ENCODE results near the gene ABLIM2. TPM values are rescaled to one million over a fixed set of nuclear protein-coding genes. Genes with fewer than 3 reads are reported as not detected.

The ABLIM2 gene
- total and polyA plus RNA-seq, 2 of the 8 experiments (the other 6 are each of a cell fraction or from before 2014, with no cell fraction given) = 2.8 to 3.0 TPM

- Histone ChIP-seq H4K91ac (replicated peaks; ENCODE audit: insufficient read length, low read length) (no peak overlapping the region), H3K4ac (replicated peaks; ENCODE audit: insufficient read length, low read depth, low read length) (no peak overlapping the region), H2BK5ac (ENCODE audit: low read depth, low read length) (no peak overlapping the region), H3K4me1 (replicated peaks in 1 of 4; ENCODE audit: control insufficient read depth in 3 of 4, insufficient read depth in 4 of 4, low read length in 3 of 4) (peaks cover 0 to 4% (median 2%) of the 10 kb centered on the region in 4 experiments; a peak in 3 of 7 replicates), H2BK15ac (ENCODE audit: low read length) (no peak overlapping the region), H2BK12ac (ENCODE audit: low read depth, low read length) (no peak overlapping the region), H2BK20ac (ENCODE audit: low read length) (no peak overlapping the region), H3K79me1 (ENCODE audit: low read depth, low read length) (no peaks in the 10 kb centered on the region), H3K23me2 (ENCODE audit: low read depth, low read length) (no peaks in the 10 kb centered on the region), H3K18ac (ENCODE audit: extremely low read depth, low read length) (no peak overlapping the region), H3K14ac (ENCODE audit: insufficient read length) (no peak overlapping the region), H4K5ac (ENCODE audit: insufficient read length, low read depth, low read length) (no peak overlapping the region), H3K36me3 (ENCODE audit: control insufficient read depth in 2 of 4, insufficient read depth in 4 of 4, low read length in 3 of 4) (no peaks in the 10 kb centered on the region), H3K9me3 (ENCODE audit: insufficient read depth in 2 of 2, low read depth in 1 of 2, low read length in 1 of 2) (no peaks in the 10 kb centered on the region), H2AK5ac (ENCODE audit: low read depth, low read length) (no peak overlapping the region), H3K23ac (ENCODE audit: insufficient read length) (no peak overlapping the region), H2BK120ac (replicated peaks; ENCODE audit: low read depth, low read length) (no peak overlapping the region), H4K20me1 (replicated peaks in 1 of 2; ENCODE audit: control insufficient read depth in 1 of 2, insufficient read depth in 2 of 2, low read length in 2 of 2) (no peaks in the 10 kb centered on the region), H3K56ac (replicated peaks; ENCODE audit: insufficient read length, low read depth, low read length) (no peak overlapping the region), H3K4me2 (ENCODE audit: insufficient read depth in 1 of 2, low read depth in 2 of 2, low read length in 2 of 2) (no peak overlapping the region), H4K8ac (ENCODE audit: extremely low read depth, insufficient read depth, low read length) (no peak overlapping the region; the same call in 1 of the 2 replicates), H3K79me2 (ENCODE audit: control insufficient read depth in 1 of 2, insufficient read depth in 2 of 2, low read length in 2 of 2) (no peaks in the 10 kb centered on the region), H3K27ac (ENCODE audit: low read depth, low read length) (no peak overlapping the region), H2AFZ (ENCODE audit: low read length) (no peak overlapping the region), H3K27me3 (replicated peaks in 1 of 4; ENCODE audit: control insufficient read depth in 3 of 4, extremely low read depth in 1 of 4, insufficient read depth in 3 of 4, low read length in 3 of 4) (no peaks in the 10 kb centered on the region), H3K9ac (replicated peaks in 1 of 4; ENCODE audit: extremely low read depth in 1 of 4, low read depth in 3 of 4, low read length in 3 of 4) (no peak overlapping the region), H3K4me3 (ENCODE audit: extremely low read depth in 1 of 4, insufficient read depth in 2 of 4, low read depth in 3 of 4, low read length in 4 of 4) (no peak overlapping the region)
- FAIRE-seq (no peak), DNase-seq (ENCODE audit: low read depth in 1 of 2, low spot score in 2 of 2) (no peak)
- POLR2A ChIA-PET (ENCODE audit: partially characterized antibody) = no interaction called here
- CTCF ChIA-PET (ENCODE audit: partially characterized antibody) = interaction anchor here (0.9 kb wide), 1 partner anchor 25 kb away, joined by 3 read pairs; no protein-coding TSS in a partner anchor
- 78% methylated on average over 5 of the region's 6 CpGs; no CpG with 5 or more reads in 1 of the 2 experiments for WGBS, 2 experiments (ENCODE audit: extremely low coverage in 1 of 2, insufficient coverage in 1 of 2, insufficient read length in 1 of 2, insufficient replicate concordance in 2 of 2, low coverage in 1 of 2, low lambda C conversion rate in 2 of 2, missing lambda C conversion rate in 1 of 2)
- TF ChIP-seq GABPA (IDR thresholded peaks at IDR 0.05; ENCODE audit: borderline replicate concordance, insufficient read depth, low read length) (no peak), FOSL1 (IDR thresholded peaks at IDR 0.05; ENCODE audit: insufficient read depth, low read depth, low read length) (no peak), CEBPB (IDR thresholded peaks at IDR 0.05; ENCODE audit: low read depth, low read length) (no peak), JUN (IDR thresholded peaks at IDR 0.05; ENCODE audit: low read depth, low read length) (no peak), NRF1 (IDR thresholded peaks at IDR 0.05; ENCODE audit: low read depth, low read length) (no peak), KDM5A (IDR thresholded peaks at IDR 0.05; ENCODE audit: low read length) (no peak), CTCF (IDR thresholded peaks at IDR 0.05; ENCODE audit: control extremely low read depth in 1 of 3, insufficient read depth in 1 of 3, low read depth in 1 of 3, low read length in 3 of 3) (no peak), JUND (IDR thresholded peaks at IDR 0.05; ENCODE audit: low read length) (no peak), HDAC2 (IDR thresholded peaks at IDR 0.05; ENCODE audit: borderline replicate concordance in 1 of 2, low read depth in 2 of 2, low read length in 2 of 2) (no peak), HDAC6 (IDR thresholded peaks at IDR 0.05; ENCODE audit: low read depth, low read length) (no peak), RNF2 (IDR thresholded peaks at IDR 0.05; ENCODE audit: borderline replicate concordance, low read depth, low read length, missing control alignments, poor library complexity, severe bottlenecking) (no peak)
Measured at GRCh38 chr4:8004066-8004465, 154.5 kb downstream of the ABLIM2 start.

Measured in H1 (cell line).